Muscle of leg (tissue), 11 donors: Measurements from ENCODE around the gene ADAMTS9. TPM values are rescaled to one million over a fixed set of nuclear protein-coding genes. Genes with fewer than 3 reads are reported as not detected.

Source experiments
- DNase-seq: peaks from one replicate; pipeline ENCODE4 v3.0.0; 2013
- H3K27ac ChIP-seq: one replicate; pipeline ENCODE4 v1.5.1; 2013; ENCODE audit warnings: mild to moderate bottlenecking, low read length, control low read depth
- H3K27me3 ChIP-seq: one replicate; pipeline ENCODE4 v1.6.1; 2013; ENCODE audit warnings: low read length; ENCODE audit not compliant: control insufficient read depth, insufficient read depth
- H3K36me3 ChIP-seq: one replicate; pipeline ENCODE4 v1.6.1; 2013; ENCODE audit warnings: low read length; ENCODE audit not compliant: control insufficient read depth, insufficient read depth
- H3K4me1 ChIP-seq: one replicate; pipeline ENCODE4 v1.6.1; 2013; ENCODE audit warnings: low read length; ENCODE audit not compliant: control insufficient read depth, insufficient read depth
- H3K4me3 ChIP-seq: one replicate; pipeline ENCODE4 v1.5.1; 2013; ENCODE audit warnings: low read length, control low read depth
- H3K9me3 ChIP-seq: replicated peaks from 2 replicates; pipeline ENCODE4 v1.6.1; 2013; ENCODE audit warnings: low read depth, low read length; ENCODE audit not compliant: control insufficient read depth
- WGBS: methylation state at CpG from one replicate; pipeline ENCODE4 v1.1.5; 2013; ENCODE audit warnings: missing lambda C conversion rate; ENCODE audit not compliant: insufficient coverage; 5-methylcytosine and 5-hydroxymethylcytosine counted together
- polyA plus RNA-seq, 8 donors: library from polyadenylated mRNA; unstranded; fragments of 120-200 nt; gene quantifications; one replicate each; pipeline versions ENCODE4 v1.2.1 to v1.2.3, GENCODE V29; 2013; ENCODE audit warnings: inconsistent platforms in 1 of 8, low replicate concordance in 1 of 8; ENCODE audit not compliant: insufficient read length in 8 of 8, insufficient read depth in 1 of 8
- total RNA-seq: library from RNA; stranded (reverse); fragments of 120-200 nt; gene quantifications from one replicate; pipeline ENCODE4 v1.2.4, GENCODE V29; 2013

The ADAMTS9 gene
- total and polyA plus RNA-seq, 9 donors, result 74.4 to 142 (median 97.4) TPM

DNA sequence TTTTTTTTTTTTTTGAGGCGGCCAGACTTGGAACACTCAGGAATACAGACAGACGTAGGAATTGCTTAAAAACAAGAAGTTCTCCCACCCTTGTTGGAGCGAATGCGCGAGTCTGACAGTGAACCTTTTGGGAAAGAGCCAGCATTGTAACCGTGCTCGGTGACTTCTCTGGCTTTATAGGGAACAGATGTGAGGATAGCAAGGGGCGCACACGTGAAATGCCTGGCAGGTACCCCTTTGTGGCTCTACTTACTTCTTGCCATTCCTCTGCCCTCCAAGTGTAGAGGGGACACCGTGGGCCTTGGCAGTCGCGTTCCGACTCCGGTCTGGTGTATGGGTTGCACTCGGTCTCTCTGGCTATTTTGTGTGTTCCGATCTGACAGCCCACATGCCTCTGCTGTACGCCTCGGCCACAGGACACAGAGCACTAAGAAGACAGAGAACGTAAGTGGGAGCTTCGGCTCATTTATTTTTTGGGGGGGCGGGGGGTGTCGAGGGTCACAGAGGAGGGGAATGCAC, 126.4 kb downstream of the ADAMTS9 start:
- no peaks in the 10 kb centered on the region for H3K9me3 ChIP-seq
- H3K36me3 ChIP-seq, result peaks cover 46% of the 10 kb centered on the region
- WGBS, result 56% methylated on average over 17 of the region's 22 CpGs
- DNase-seq, result peak; percentile 92
- H3K4me3 ChIP-seq, result peak overlapping the region; percentile 29
- no peaks in the 10 kb centered on the region for H3K27me3 ChIP-seq
- peak overlapping the region; percentile 86 for H3K27ac ChIP-seq
- H3K4me1 ChIP-seq, result peaks cover 8% of the 10 kb centered on the region

DNA sequence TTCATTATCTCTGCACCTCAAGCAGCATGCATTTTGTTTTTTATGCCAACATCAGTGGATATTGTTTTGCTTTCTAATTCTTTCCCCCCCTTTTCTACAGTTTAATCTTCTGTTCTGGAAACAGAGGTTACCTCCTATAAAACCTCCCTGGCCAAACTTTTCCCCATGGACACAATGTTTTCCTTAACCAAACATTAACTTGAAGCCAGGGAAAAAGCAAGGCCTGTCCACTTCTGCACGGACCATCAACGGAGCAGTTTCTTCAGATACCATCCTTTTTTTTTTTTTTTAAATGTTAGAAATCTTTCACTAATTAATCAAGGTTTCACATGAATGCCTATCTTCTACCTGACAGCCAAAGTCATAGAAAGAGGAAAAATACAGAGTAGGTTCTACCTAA, 127.0 kb downstream of the ADAMTS9 start:
- H3K27ac ChIP-seq, result peak overlapping the region; percentile 86
- H3K4me3 ChIP-seq, result no peak overlapping the region
- H3K4me1 ChIP-seq, result peaks cover 8% of the 10 kb centered on the region
- H3K36me3 ChIP-seq, result peaks cover 46% of the 10 kb centered on the region
- WGBS, result no CpG with 5 or more reads among the region's 2 CpGs
- H3K9me3 ChIP-seq, result no peaks in the 10 kb centered on the region
- no peaks in the 10 kb centered on the region for H3K27me3 ChIP-seq
- peak; percentile 76 for DNase-seq

DNA sequence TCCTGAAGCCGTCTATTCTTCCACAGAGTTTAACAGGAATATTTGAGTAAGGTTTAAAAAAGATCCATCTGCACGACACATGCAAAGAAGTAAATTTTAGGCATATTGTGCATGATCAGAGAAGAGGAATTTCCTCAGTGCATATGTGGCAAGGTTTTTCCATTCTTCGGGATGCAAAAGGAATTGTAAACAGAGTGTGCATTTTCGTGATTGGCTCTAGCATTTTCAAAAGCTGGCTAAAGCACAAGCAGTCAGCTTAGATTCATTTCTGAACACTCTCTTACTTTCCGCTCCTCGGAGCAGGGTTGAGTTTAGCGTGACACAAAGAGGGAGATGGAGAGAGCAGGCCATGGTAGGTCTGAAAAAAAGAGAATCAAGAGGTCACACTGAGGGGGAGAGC, 128.2 kb downstream of the ADAMTS9 start:
- DNase-seq, result peak; percentile 85
- Histone ChIP-seq H3K36me3 (peaks cover 56% of the 10 kb centered on the region), H3K4me3 (no peak overlapping the region), H3K27me3 (no peaks in the 10 kb centered on the region), H3K4me1 (peaks cover 8% of the 10 kb centered on the region), H3K9me3 (no peaks in the 10 kb centered on the region), H3K27ac (peak overlapping the region; percentile 50)
- 43% methylated on average over 1 of the region's 7 CpGs for WGBS

DNA sequence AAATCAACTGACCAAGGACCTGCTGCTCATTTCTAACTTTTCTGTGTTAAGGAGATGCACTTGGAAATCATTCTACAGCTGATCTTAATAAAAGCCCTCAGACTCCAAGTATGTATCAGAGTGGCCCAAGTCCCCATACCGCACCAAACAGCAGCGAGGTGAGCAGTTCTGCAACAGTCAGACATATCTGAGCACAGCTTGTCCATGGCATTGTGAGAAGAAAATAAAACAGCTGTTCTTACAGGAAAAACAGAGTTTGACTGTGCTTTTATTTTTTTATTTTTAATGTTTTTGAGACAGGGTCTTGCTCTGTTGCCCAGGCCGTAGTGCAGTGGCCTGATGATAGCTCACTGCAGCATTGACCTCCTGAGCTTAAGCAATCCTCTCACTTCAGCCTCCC, 131.8 kb downstream of the ADAMTS9 start:
- Histone ChIP-seq H3K27me3 (no peaks in the 10 kb centered on the region), H3K9me3 (no peaks in the 10 kb centered on the region), H3K36me3 (peaks cover 69% of the 10 kb centered on the region), H3K4me1 (peaks cover 4% of the 10 kb centered on the region), H3K27ac (no peak overlapping the region), H3K4me3 (no peak overlapping the region)
- DNase-seq, result no peak
- 88% methylated on average over 1 of the region's 3 CpGs for WGBS

GRCh38 chr3:64555351-64555750, 132.4 kb downstream of the ADAMTS9 start:
- Histone ChIP-seq H3K27ac (no peak overlapping the region), H3K27me3 (no peaks in the 10 kb centered on the region), H3K9me3 (no peaks in the 10 kb centered on the region), H3K36me3 (peaks cover 71% of the 10 kb centered on the region), H3K4me3 (no peak overlapping the region), H3K4me1 (peaks cover 4% of the 10 kb centered on the region)
- no peak for DNase-seq
- 52% methylated on average over 3 of the region's 3 CpGs for whole genome bisulfite sequencing

GRCh38 chr3:64554096-64554920, 133.5 kb downstream of the ADAMTS9 start:
- Histone ChIP-seq H3K4me3 (no peak overlapping the region), H3K4me1 (peaks cover 7% of the 10 kb centered on the region), H3K9me3 (no peaks in the 10 kb centered on the region), H3K36me3 (peaks cover 69% of the 10 kb centered on the region), H3K27me3 (no peaks in the 10 kb centered on the region), H3K27ac (no peak overlapping the region)
- 63% methylated on average over 3 of the region's 7 CpGs for WGBS
- no peak for DNase-seq

GRCh38 chr3:64552966-64553365, 134.8 kb downstream of the ADAMTS9 start:
- no peak for DNase-seq
- Histone ChIP-seq H3K27me3 (no peaks in the 10 kb centered on the region), H3K36me3 (peaks cover 61% of the 10 kb centered on the region), H3K9me3 (no peaks in the 10 kb centered on the region), H3K4me1 (peaks cover 16% of the 10 kb centered on the region), H3K27ac (no peak overlapping the region), H3K4me3 (no peak overlapping the region)
- 82% methylated on average over 1 of the region's 2 CpGs for WGBS

GRCh38 chr3:64552160-64552559, 135.6 kb downstream of the ADAMTS9 start:
- no CpG with 5 or more reads among the region's 2 CpGs for WGBS
- Histone ChIP-seq H3K36me3 (peaks cover 53% of the 10 kb centered on the region), H3K27ac (no peak overlapping the region), H3K4me1 (peaks cover 18% of the 10 kb centered on the region), H3K9me3 (no peaks in the 10 kb centered on the region), H3K27me3 (no peaks in the 10 kb centered on the region), H3K4me3 (no peak overlapping the region)
- no peak for DNase-seq

GRCh38 chr3:64551697-64552096, 136.1 kb downstream of the ADAMTS9 start:
- no peaks in the 10 kb centered on the region for H3K9me3 ChIP-seq
- peaks cover 54% of the 10 kb centered on the region for H3K36me3 ChIP-seq
- no peaks in the 10 kb centered on the region for H3K27me3 ChIP-seq
- no CpG with 5 or more reads among the region's 1 CpG for WGBS
- no peak overlapping the region for H3K4me3 ChIP-seq
- peaks cover 22% of the 10 kb centered on the region for H3K4me1 ChIP-seq
- H3K27ac ChIP-seq, result no peak overlapping the region
- no peak for DNase-seq

DNA sequence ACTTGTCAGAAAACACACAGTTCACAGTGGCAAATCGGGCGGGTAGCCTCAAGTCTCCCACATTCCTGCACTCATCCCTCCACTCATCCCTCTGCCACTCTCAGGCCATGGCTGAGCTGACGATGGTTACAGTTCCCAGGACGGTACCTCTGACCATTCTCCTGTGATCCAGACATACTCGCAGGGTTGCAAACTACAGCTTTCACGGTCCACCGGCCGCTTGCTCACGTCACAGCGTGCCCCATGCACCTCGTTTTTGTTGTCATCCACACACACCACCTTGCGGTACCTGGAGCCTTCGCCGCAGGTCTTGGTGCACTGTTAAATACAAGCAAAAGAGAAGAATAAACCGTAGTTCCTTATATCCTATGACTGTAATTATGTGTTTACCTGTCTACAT, 137.1 kb downstream of the ADAMTS9 start:
- peaks cover 61% of the 10 kb centered on the region for H3K36me3 ChIP-seq
- H3K27me3 ChIP-seq, result no peaks in the 10 kb centered on the region
- peaks cover 22% of the 10 kb centered on the region for H3K4me1 ChIP-seq
- H3K9me3 ChIP-seq, result no peaks in the 10 kb centered on the region
- 94% methylated on average over 9 of the region's 15 CpGs for WGBS
- DNase-seq, result no peak
- H3K4me3 ChIP-seq, result no peak overlapping the region
- H3K27ac ChIP-seq, result no peak overlapping the region
